Gastroesophageal sphincter (tissue), 4 donors: Measurements from ENCODE around the gene TNFAIP2. TPM values are rescaled to one million over a fixed set of nuclear protein-coding genes. Genes with fewer than 3 reads are reported as not detected.

Experiments used
- ATAC-seq: fragments of 150-250 bp; one replicate; pipeline ENCODE4 v1.9.1; 2016; ENCODE audit warnings: mild to moderate bottlenecking, moderate library complexity
- H3K27ac ChIP-seq, 4 donors: fragments of 200-600 bp; sonication (generic) in 3 of 4; 1 replicate in 3 of 4; 2 replicates in 1 of 4; pipeline ENCODE4 v1.5.1; 2016 to 2019
- H3K27me3 ChIP-seq: fragments of 200-600 bp; sonication (generic); one replicate; pipeline ENCODE4 v1.5.1; 2019
- H3K36me3 ChIP-seq, 2 donors: fragments of 200-600 bp; sonication (generic); one replicate each; pipeline ENCODE4 v1.5.1; 2019; ENCODE audit warnings: control low read depth in 1 of 2
- H3K4me1 ChIP-seq, 3 donors: fragments of 200-600 bp; sonication (generic); 1 replicate in 2 of 3; 2 replicates in 1 of 3; pipeline ENCODE4 v1.5.1; 2016 to 2019; ENCODE audit warnings: control low read depth in 2 of 3
- H3K4me3 ChIP-seq, 2 donors: fragments of 200-600 bp; sonication (generic); one replicate each; pipeline ENCODE4 v1.5.1; 2019; ENCODE audit warnings: mild to moderate bottlenecking in 1 of 2, moderate library complexity in 1 of 2
- H3K9me3 ChIP-seq, 3 donors: fragments of 200-600 bp; sonication (generic); one replicate each; pipeline ENCODE4 v1.5.1; 2017 to 2019; ENCODE audit warnings: control low read depth in 2 of 3
- CTCF ChIP-seq, 4 experiments: fragments of 200-600 bp in 2 of 4; fragments of 450-650 bp in 2 of 4; sonication (generic) in 1 of 4; IDR thresholded peaks; one replicate each; pipeline ENCODE4 v1.5.1; 2017 to 2019; ENCODE audit warnings: antibody characterized with exemption in 4 of 4, mild to moderate bottlenecking in 2 of 4, moderate library complexity in 2 of 4
- EP300 ChIP-seq: sonication (generic); formaldehyde crosslinking; IDR thresholded peaks from one replicate; pipeline ENCODE4 v1.6.1; 2017; ENCODE audit warnings: antibody characterized with exemption, mild to moderate bottlenecking
- POLR2A ChIP-seq, 2 donors: fragments of 450-650 bp; IDR thresholded peaks; one replicate each; pipeline ENCODE4 v1.6.1; 2017; ENCODE audit warnings: antibody characterized with exemption in 2 of 2, mild to moderate bottlenecking in 2 of 2, moderate library complexity in 1 of 2
- POLR2AphosphoS5 ChIP-seq: sonication (generic); formaldehyde crosslinking; IDR thresholded peaks from one replicate; pipeline ENCODE4 v1.6.1; 2017; ENCODE audit warnings: antibody characterized with exemption
- WGBS, 2 donors: methylation state at CpG; one replicate each; pipeline ENCODE4 v1.1.5; 2018; ENCODE audit warnings: low coverage in 1 of 2; 5-methylcytosine and 5-hydroxymethylcytosine counted together
- total RNA-seq, 4 donors: library from RNA; depleted of rRNA; stranded (reverse); fragments of >200 nt; gene quantifications; one replicate each; pipeline ENCODE4 v1.1.0, GENCODE V29; 2016

Gene TNFAIP2
- total RNA-seq, 4 donors from 2014 or later: 51.6 to 61.9 (median 59.1) TPM

GRCh38 chr14:103156651-103157378, 33.6 kb downstream of the TNFAIP2 start:
- no CpG with 5 or more reads among the region's 21 CpGs for WGBS, 2 donors
- ATAC-seq: no peak
- TF ChIP-seq EP300: no peak
- no peak for TF ChIP-seq CTCF (IDR thresholded peaks at IDR 0.05)
- no peak for TF ChIP-seq POLR2A (IDR thresholded peaks at IDR 0.05)
- TF ChIP-seq POLR2AphosphoS5: no peak

GRCh38 chr14:103157969-103158368, 34.7 kb downstream of the TNFAIP2 start:
- Histone ChIP-seq H3K9me3 (no peaks in the 10 kb centered on the region), H3K36me3 (no peaks in the 10 kb centered on the region), H3K27ac (no peak overlapping the region), H3K4me3 (no peak overlapping the region), H3K4me1 (peaks cover 0 to 20% (median 9%) of the 10 kb centered on the region in 3 donors), H3K27me3 (no peaks in the 10 kb centered on the region)
- TF ChIP-seq POLR2A (IDR thresholded peaks at IDR 0.05) (no peak), CTCF (IDR thresholded peaks at IDR 0.05) (no peak), EP300 (no peak), POLR2AphosphoS5 (no peak)
- ATAC-seq: no peak
- 91 to 100% methylated on average over 5 to 17 of the region's 19 CpGs for WGBS, 2 donors

More at GRCh38 chr14:103156651-103157378, 33.6 kb downstream of the TNFAIP2 start:
- Histone ChIP-seq H3K36me3 (no peaks in the 10 kb centered on the region), H3K27ac (no peak overlapping the region), H3K4me3 (no peak overlapping the region), H3K27me3 (no peaks in the 10 kb centered on the region), H3K4me1 (peaks cover 0 to 20% (median 9%) of the 10 kb centered on the region in 3 donors), H3K9me3 (no peaks in the 10 kb centered on the region)

- ATAC-seq: no peak
- TF ChIP-seq CTCF (IDR thresholded peaks at IDR 0.05) (no peak), POLR2AphosphoS5 (no peak), POLR2A (IDR thresholded peaks at IDR 0.05) (no peak), EP300 (no peak)
- no peaks in the 10 kb centered on the region for H3K27me3 ChIP-seq
- 75 to 80% methylated on average over 1 of the region's 1 CpG for WGBS, 2 donors
- no peak overlapping the region for H3K27ac ChIP-seq
- H3K36me3 ChIP-seq: no peaks in the 10 kb centered on the region
- H3K9me3 ChIP-seq: no peaks in the 10 kb centered on the region
- H3K4me1 ChIP-seq: peaks cover 0 to 20% (median 9%) of the 10 kb centered on the region in 3 donors
- H3K4me3 ChIP-seq: no peak overlapping the region
These were observed 35.4 kb downstream of the TNFAIP2 start for GRCh38 chr14:103158688-103159087.

GRCh38 chr14:103160321-103161053, 37.2 kb downstream of the TNFAIP2 start:
- H3K4me3 ChIP-seq: no peak overlapping the region
- no peak overlapping the region for H3K27ac ChIP-seq
- H3K36me3 ChIP-seq: no peaks in the 10 kb centered on the region
- H3K9me3 ChIP-seq: no peaks in the 10 kb centered on the region
- TF ChIP-seq POLR2AphosphoS5 (no peak), EP300 (no peak), CTCF (IDR thresholded peaks at IDR 0.05) (no peak), POLR2A (IDR thresholded peaks at IDR 0.05) (no peak)
- H3K27me3 ChIP-seq: no peaks in the 10 kb centered on the region
- ATAC-seq: no peak
- 94% methylated on average over 7 of the region's 13 CpGs; no CpG with 5 or more reads in 1 of the 2 donors for WGBS, 2 donors
- H3K4me1 ChIP-seq: peaks cover 0 to 9% (median 4%) of the 10 kb centered on the region in 3 donors
